ELR (cell line): ENCODE results near the gene B3GNT5.
A peak's percentile ranks its signal among the peaks of the same experiment; 100 is the strongest.

Experiments used
- DNase-seq: peaks from one replicate; pipeline ENCODE4 v3.0.0-alpha.2; 2015; ENCODE audit warnings: low read depth

The B3GNT5 gene

DNA sequence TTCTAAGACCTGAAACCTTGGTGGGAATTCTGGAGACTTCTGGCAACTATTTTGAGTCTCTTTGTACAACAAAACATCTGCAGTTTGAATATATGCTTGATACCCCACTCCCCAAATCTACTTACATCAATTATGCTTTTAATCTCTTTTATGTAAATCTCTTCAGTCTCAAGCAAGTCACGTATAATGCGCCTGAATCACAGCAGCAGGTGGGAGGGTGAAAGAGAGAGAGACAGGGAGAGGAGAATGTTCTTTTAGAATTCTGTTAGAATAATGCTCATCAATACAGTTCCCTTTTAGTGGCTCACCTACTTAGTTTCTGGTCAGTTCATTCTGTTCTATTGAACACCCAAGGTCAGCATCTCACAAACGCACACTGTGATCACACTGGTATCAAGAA is 22.2 kb upstream of the B3GNT5 start:
- no peak for DNase-seq

DNA sequence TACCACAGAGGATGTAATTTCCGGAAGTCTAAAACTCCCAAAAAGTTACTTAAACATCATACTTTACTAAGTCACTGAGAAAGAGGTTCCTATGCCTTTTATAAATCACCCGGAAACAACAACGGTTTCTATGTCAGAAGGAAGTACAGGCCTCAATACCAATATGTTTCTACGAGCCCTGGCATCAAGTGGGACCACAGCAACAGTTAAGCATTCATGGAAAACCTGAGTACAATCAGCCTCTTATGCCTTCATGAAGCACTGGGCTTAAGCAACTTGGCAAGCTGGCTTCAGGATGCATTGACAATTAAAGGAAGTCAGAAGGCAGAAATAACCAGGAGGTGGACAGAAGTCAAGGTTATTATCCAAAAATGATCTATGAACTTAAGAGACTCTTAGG is 19.1 kb upstream of the B3GNT5 start:
- no peak for DNase-seq

- peak; percentile 52 for DNase-seq
Observed at GRCh38 chr3:183239046-183239445, 14.0 kb upstream of the B3GNT5 start.

DNA sequence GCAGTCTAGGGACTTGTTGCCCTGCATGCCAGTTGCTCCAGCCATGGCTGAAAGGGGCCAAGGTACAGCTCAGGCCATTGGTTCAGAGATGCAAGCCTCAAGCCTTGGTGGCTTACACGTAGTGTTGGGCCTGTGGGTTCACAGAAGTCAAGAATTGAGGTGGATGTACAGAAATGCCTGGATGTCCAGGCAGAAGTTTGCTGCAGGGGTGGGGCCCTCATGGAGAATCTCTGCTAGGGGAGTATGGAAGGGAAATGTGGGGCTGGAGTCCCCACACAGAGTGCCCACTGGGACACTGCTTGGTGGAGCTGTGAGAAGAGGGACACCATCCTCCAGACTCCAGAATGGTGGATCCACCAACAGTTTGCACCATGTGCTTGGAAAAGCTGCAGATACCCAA is 10.6 kb upstream of the B3GNT5 start:
- no peak for DNase-seq

DNA sequence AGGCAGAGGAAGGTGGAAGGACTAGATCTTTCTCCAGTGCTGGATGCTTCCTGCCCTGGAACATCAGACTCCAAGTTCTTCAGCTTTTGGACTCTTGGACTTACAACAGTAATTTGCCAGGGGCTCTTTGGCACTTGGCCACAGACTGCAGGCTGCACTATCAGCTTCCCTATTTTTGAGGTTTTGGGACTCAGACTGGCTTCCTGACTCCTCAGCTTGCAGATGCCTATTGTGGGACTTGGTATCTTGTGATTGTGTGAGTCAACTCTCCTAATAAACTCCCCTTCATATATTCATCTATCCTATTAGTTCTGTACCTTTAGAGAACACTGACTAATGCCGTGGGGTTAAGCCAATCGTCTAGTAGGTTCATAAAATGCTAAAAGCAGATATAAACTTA is 8.8 kb upstream of the B3GNT5 start:
- DNase-seq = peak; percentile 70

- no peak for DNase-seq
Observed at GRCh38 chr3:183244981-183245476, 8.0 kb upstream of the B3GNT5 start.

DNA sequence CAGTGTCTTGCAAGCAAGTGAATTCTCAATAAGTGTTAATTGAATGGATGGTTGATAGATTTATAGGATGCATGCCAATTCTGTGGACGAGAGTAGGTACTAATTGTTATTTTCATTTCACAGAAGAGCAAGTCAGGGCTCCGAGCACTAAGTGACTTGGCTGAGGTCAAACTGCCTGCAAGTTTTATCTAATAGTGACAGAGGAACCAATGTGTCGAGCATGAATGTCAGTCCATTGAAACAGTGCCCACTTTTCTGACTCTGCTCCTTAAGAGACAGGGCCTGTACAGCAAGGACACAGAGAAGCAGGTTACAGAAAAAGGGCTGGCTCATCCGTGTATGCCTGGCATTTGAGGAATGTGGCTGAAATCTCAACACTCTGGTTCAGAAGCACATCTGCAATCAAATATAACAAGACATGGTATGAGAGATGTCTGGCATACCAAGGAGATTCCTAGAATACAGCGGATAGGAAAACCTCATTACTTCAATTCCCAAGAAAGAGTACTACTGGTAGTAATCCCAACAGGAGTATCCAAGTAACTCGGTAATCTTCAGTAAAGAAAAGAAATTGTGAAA is 6.0 kb upstream of the B3GNT5 start:
- DNase-seq = no peak

- no peak for DNase-seq
Observed at GRCh38 chr3:183249006-183249718, 3.9 kb upstream of the B3GNT5 start.

DNA sequence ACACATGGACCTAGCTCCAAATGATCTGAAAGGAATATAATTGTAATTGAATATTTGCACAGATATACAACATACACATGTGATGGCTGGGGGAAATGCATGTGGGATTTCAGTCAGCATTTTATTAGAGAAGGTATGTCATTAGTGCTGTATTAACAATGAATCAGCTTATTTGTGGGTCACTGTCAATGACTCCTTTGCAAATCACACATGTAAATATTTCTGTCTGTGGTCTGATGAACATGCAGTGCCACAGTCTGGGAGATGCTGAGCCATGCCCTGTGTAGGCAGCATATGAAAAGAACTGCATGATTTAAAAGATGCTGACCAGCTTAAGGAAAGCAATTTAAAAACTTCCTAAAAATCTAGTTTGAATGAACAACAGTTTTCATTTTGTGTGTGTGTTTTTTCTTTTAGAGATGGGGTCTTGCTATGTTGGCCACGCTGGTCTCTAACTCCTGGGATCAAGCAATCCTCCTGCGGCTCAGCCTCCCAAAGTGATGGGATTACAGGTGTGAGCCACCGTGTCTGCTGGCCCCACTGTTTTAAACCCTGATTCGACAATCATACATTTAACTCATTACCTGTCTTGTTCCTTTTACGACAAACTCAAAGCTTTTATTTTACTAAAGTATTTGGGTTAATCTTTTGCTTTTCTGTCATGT is 803 bp upstream of the B3GNT5 start:
- peak; percentile 24 for DNase-seq

- DNase-seq = peak; percentile 56
Observed at GRCh38 chr3:183253528-183254486, 754 bp downstream of the B3GNT5 start.

GRCh38 chr3:183254487-183255347 is 1.7 kb downstream of the B3GNT5 start:
- peak; percentile 42 for DNase-seq

DNA sequence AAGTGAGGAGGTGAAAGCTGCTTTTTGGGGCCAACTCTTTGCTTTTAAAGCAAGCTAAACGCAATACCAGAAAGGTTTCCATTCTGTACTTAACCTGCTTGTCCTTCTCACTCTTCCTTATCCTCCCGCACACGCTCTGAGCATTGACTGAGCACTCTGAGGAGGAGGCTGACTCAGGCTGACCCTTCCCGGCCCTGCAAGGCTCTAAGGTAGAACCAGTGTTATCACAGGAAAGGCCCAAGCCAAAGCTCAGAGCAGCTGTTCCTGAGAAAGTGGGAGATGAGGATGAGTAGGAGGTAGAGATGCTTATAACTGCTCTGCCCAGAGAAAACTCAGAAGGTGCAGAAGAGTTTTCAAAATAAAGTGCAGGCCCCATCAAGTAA is 2.3 kb downstream of the B3GNT5 start:
- peak; percentile 71 for DNase-seq

DNA sequence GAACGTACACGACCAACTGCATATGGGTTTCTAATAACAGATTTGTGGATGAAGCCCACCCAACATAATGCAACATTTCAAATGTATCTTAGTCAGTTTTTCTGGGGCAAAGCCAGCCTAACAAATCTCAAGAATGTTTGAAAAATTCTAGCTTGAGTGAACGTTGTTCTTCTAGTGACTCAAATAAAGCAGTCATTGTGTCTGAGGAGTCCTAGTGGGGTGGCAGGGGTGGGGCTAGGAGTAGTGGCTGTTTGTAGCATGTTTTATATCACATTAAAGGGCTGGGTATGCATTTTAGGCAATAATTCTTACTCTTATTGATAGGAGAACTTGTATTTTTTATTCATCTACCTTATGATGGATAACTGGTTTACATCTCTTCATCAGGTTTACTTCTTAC is 6.0 kb downstream of the B3GNT5 start:
- DNase-seq = no peak

GRCh38 chr3:183259621-183260020 is 6.6 kb downstream of the B3GNT5 start:
- DNase-seq = no peak

DNA sequence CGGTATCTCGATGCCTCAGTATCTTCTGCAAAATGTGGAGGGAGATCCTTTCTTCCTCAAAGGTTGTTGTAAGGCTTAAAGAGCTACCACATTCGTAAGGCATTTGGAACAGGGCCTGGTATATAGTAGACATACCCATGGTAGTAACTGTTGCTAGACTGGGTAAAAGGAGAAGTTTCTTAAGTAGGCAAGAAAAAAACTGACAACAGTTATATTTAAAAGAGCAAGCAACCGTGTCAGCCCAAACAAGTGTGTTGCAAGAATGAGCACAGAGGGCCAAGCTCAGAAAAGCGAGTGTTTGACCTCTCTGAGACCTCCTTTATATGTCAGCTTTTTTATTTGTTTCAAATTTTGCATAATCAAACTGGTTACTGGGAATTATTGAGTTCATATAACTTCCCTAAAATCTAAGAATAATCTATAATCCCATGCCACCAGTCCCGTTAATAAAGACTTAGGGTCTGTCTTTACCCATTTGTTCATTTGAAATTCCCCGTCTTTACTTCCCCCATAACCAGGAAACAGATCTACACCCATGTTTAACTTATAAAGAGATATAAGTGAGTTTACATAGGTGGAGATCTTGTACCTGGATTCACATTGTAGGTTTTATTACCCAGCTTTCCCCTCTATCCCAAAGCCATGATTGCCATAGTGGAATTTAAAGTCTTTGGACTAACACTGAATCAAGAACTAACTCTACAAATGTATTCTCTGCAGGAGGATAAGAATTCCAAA is 7.3 kb downstream of the B3GNT5 start:
- no peak for DNase-seq

- no peak for DNase-seq
Observed at GRCh38 chr3:183261151-183261724, 8.2 kb downstream of the B3GNT5 start.

- no peak for DNase-seq
Observed at GRCh38 chr3:183262875-183263378, 9.9 kb downstream of the B3GNT5 start.

DNA sequence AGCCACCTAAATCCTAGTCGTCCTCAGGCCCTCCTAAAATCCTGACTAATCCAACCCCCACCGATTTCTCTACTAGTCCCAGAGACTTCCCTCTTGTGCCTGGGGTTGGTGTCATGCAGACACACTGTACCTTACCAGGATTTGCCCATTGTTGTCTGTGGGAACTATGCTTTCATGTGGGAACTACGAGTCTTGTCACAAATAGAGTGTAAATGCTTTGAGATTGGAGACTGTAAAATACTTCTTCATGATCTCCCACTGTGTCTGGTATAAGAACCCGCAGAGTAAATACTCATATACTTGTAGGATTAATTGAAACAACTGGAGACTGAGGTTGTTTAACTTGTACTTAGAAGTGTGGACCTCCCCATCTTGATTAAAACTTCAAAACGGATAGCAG is 11.2 kb downstream of the B3GNT5 start:
- no peak for DNase-seq

DNA sequence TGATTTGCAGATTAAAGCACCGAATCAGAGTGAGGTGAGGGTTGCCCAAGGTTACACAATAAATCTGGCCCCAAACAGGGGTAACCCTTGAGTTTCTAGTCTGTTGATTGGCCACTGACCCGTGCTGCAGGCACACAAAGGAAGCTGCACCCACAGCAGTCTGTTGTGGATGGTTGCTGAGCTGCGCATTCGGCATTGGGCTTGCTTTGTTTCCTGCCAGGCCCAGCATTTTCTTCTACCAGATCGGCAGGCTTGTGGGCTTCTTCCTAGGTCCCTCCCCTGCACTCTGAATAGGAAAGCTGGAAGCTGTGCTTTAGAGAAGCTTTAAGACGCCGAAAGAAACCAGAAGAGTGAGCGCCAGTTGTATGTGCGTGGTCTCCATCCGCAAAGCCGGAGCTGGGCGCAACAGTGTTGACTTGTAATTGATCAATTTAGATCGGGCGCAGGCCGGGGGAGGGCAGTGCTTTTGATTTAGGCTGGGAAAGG is 12.1 kb downstream of the B3GNT5 start:
- no peak for DNase-seq
